Activated CD4-positive, alpha-beta T cell treated with anti-CD3 and anti-CD28 coated beads, Interleukin-2, Interleukin-4, amounts not matched to agents 100 ng/mL and 50 ng/mL, durations not matched to agents 16 hours and 8 hours (primary cell): ENCODE results near the gene PLLP.
"Not testable (repeated sequence)": the region's sequence is repeated elsewhere in the genome, so short reads cannot be mapped to it uniquely, and the experiment has no call there.

ENCODE experiments used
- DNase-seq: peaks from one replicate; pipeline ENCODE4 v3.0.0-alpha.2; 2020; ENCODE audit warnings: low spot score

Gene PLLP

DNA sequence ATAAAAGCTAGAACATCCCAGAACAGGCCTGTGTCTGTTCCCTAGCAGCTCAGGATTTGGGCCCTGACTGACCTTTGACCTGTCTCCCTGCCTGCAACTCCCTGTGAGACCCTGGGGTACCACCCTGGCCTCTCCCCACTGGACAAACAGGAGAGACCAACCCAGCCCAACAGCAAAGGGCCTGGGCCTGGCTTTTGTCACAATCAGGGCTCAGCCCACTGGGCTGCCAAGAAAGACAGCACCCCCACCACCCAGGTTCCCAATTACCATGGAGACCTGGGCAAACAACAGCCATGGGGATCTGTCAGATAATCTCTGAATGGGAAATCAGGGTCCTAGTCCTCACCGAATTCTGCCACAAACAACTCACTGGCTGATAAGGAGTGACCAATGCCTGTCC lies 11.1 kb downstream of the PLLP start:
- DNase-seq: no peak

DNA sequence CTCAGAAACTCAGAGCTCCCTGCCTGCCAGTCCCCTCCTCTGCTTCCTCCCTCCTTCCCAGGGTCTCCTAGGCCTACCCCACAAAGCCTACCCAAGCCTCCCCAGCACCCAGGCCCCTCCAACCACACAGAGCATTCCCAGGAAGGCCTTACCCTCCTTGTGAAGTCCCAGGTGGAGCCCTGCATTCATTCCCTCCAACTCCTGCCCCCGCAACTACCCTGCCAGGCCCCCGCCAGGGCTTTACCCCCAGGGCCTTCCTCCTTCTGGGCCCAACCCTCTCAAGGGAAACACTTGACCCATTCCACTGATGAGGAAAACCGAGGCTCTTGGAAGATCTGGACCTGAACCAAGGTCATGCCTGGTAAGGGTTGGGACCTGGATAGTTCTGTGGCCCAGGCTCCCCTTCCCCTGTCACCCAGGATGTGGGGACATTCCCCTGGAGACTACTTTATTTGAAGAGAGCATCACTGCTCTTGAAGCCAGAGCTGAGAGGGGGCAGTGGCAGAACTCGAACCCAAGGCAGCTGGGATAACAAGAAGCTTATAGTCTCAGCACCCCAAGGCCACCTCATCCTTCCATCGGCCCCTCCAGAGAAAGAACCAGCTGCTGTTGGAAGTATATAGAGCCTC lies 12.5 kb downstream of the PLLP start:
- no peak for DNase-seq

DNA sequence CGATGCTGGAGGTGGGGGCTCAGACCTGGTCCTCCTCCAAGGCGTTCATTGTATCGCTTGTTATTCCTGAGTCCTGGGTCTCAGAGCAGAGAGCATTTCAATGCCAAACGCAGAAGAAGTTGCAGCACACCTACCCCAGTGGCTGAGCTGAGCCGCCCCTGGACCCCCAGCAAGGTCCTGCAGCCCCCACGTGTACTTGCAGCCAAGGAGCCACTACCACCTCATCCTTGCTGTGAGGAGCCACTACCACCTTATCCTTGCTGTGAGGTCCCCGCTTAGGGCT lies 13.5 kb downstream of the PLLP start:
- no peak for DNase-seq

- no peak for DNase-seq
Measured at GRCh38 chr16:57270221-57271062, 14.0 kb downstream of the PLLP start.

- no peak for DNase-seq
Measured at GRCh38 chr16:57268804-57269800, 15.4 kb downstream of the PLLP start.

DNA sequence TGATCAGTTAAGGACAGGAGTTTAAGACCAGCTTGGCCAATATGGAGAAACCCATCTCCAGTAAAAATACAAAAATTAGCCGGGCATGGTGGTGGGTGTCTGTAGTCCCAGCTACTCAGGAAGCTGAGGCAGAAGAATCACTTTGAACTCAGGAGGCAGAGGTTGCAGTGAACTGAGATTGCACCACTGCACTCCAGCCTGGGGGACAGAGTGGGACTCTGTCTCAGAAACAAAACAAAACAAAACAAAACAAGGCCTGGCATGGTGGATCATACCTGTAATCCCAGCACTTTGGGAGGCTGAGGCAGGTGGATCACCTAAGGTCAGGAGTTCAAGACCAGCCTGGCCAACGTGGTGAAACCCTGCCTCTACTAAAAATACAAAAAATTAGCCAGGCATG lies 17.1 kb downstream of the PLLP start:
- DNase-seq: not testable (repeated sequence)

- no peak for DNase-seq
Measured at GRCh38 chr16:57266531-57267260, 17.8 kb downstream of the PLLP start.

- DNase-seq: no peak
Measured at GRCh38 chr16:57265850-57266530, 18.5 kb downstream of the PLLP start.

DNA sequence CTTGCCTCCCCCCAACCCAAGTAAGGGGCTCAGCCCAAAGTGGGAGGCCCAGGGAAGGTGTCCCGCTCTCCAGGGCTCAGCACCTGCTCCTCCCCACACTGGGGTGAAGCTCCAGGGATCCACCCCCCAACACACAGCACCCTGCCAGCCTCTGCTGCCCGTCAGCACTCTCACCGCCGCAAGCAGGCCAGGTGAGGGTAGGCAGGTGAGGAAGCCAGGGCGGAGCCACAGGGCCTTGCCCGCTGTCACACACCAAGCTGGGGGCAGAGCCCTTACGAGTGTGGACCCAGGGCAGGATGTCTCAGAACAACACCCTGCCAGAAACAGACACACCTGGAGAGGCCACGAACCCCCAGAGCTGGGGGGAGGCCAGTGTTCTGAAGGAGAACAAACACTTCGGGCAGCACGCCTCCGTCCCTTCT lies 19.5 kb downstream of the PLLP start:
- DNase-seq: no peak

GRCh38 chr16:57264381-57264780 lies 20.1 kb downstream of the PLLP start:
- no peak for DNase-seq

DNA sequence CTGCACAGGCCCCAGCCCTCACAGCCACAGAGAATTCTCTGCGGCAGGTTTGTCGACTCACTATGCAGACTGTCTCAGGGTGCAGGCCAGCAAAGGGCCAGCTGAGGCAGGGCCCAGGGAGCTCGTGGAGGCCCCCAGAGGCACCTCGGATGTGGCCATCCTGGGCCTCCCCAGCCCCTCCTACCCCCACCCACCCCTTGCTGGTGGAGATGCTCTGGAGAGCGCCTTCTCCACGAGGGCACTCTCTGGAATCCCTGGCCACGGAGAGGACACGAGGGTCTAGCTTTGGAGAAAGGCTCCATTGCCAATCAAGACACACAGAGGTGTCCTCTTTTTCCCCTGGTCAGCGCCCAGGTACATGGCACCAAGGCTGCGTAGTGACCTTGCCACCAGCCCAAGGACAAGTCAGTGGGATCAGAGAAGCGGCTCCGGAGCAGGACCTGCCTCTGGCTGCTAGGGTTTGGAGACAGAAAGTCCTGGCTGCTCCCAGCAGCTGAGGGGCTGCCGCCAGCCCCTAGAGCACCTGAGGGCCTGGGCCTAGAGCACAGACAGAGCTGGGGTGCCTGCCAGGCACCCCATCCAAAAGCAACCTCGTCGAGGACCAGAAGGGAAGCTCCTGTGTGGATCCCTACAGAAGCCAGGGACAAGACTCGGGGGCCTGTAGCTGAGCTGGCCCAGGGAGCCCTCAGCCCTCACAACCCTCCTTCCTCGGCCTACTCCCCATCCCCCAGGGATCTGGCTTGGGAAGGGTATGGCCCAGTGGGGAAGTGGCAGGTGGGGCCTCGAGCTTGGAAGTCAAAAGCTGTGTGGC lies 20.7 kb downstream of the PLLP start:
- DNase-seq: no peak

DNA sequence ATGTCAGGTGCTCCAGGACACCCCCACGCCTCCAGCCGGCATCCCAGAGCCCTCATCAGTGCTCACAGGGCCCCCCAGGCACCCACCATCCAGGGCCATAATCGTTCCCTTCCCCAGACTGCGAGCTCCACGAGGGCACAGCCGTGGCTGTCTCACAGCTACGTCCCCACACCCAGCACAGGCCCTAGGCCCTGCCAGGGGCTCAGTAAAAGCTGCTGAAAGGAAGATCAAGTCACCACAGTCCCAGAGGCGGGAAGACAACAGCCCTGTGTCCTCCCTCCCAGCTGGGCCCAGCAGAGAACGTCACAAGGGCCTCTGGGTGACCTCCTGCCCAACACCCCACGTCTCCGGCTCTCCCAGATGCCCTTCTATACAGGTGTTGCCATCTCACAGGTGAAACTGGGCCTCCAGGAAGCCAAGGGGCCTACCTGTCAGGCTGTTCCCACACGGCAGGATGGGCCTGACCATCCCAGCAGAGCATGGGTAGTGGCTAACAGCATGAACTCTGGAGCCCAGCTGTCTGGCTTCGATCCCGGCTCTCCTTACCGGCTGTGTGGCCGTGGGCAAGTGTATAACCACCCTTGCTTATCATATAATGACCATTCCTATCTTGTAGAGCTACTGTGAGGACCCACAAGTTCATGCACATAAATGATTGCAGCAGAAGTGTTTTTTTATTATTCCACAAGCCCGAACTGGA lies 21.5 kb downstream of the PLLP start:
- DNase-seq: no peak

- DNase-seq: no peak
Measured at GRCh38 chr16:57261806-57262205, 22.7 kb downstream of the PLLP start.

GRCh38 chr16:57260294-57260929 lies 24.1 kb downstream of the PLLP start:
- no peak for DNase-seq

DNA sequence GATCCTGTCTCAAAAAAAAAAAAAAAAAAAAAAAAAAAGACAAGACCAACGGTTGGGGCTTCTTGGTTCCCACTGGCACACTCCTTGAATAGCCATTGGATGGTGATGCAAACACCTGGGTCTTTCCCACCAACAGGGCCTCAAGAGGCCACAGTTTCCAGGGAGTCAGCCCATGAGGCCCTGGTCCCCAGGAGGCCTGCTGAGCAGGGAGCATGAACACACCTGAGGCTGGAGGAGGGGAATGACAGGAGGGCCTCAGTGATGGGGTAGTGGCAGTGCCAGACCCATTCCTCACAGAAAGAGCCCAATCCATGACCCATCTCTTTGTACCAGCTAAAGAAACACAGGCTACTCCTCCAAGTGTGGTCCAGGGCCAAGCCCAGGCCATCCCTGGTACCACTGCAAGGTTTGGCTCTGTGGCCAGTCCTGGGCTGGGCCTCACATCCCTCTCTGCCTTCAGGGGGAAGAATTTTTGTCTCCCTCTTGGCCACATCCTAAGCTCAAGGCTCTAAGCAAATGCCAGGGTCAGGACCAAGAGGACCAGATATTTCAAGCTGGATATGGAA lies 25.5 kb downstream of the PLLP start:
- DNase-seq: no peak

- no peak for DNase-seq
Measured at GRCh38 chr16:57258226-57258909, 26.1 kb downstream of the PLLP start.

DNA sequence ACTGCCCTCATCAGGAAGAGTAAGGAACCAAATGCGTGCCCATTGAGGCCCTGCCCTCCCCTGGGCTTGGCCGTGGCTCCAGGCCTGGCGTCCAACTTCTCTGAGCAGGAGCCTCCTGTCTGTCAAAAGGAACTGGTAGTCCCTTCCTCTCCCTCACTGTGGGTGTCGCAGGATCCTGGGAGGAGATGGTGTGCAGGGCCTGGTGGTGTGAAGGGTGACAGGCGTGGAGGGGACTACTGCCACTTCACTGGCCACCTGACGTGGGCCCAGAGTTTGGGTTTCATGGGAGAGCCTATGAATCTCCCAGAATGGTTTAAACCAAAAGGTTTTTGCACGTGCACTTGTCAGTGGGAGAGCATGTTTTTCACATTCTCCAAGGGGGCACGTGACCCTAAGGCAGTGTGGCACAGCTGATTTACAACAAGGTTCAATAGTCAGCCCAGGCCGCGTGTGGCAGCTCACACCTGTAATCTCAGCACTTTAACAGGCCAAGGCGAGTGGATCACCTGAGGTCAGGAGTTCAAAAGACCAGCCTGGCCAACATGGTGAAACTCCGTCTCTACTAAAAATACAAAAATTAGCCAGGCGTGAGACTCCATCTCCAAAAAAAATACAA lies 26.9 kb downstream of the PLLP start:
- DNase-seq: no peak
